Adrenal gland (tissue), 12 donors: ENCODE results near the gene TRAPPC3. TPM values are rescaled to one million over a fixed set of nuclear protein-coding genes. Genes with fewer than 3 reads are reported as not detected.

Source experiments
- DNase-seq, 7 donors: peaks; one replicate each; pipeline ENCODE4 v3.0.0-alpha.2; 2019 to 2020
- H3K27ac ChIP-seq, 5 donors: fragments of 200-600 bp; sonication (generic) in 4 of 5; 1 replicate in 3 of 5; 2 replicates in 2 of 5; pipeline versions ENCODE4 v1.5.1 to v1.8.0; 2016 to 2020; ENCODE audit warnings: mild to moderate bottlenecking in 1 of 5
- H3K27me3 ChIP-seq: fragments of 200-600 bp; 2 replicates; pipeline ENCODE4 v1.8.0; 2021
- H3K36me3 ChIP-seq, 2 donors: fragments of 200-600 bp; replicated peaks in 1 of 2; 1 replicate in 1 of 2; 2 replicates in 1 of 2; pipeline versions ENCODE4 v1.5.1 to v1.8.0; 2018 to 2022
- H3K4me1 ChIP-seq, 2 donors: fragments of 200-600 bp; replicated peaks in 1 of 2; 1 replicate in 1 of 2; 2 replicates in 1 of 2; pipeline versions ENCODE4 v1.5.1 to v1.8.0; 2018 to 2021
- H3K4me3 ChIP-seq, 4 donors: fragments of 200-600 bp; sonication (generic) in 3 of 4; one replicate each; pipeline ENCODE4 v1.5.1; 2016 to 2018
- H3K9me3 ChIP-seq, 3 donors: fragments of 200-600 bp; sonication (generic) in 1 of 3; replicated peaks in 1 of 3; 1 replicate in 2 of 3; 2 replicates in 1 of 3; pipeline versions ENCODE4 v1.5.1 to v1.8.0; 2016 to 2021
- CTCF ChIP-seq, 6 experiments: fragments of 450-650 bp in 4 of 6; fragments of 200-600 bp in 2 of 6; sonication (generic) in 1 of 6; IDR thresholded peaks; 1 replicate in 5 of 6; 2 replicates in 1 of 6; pipeline versions ENCODE4 v1.5.1 to v1.8.0; 2016 to 2021; ENCODE audit warnings: antibody characterized with exemption in 6 of 6, mild to moderate bottlenecking in 2 of 6, moderate library complexity in 1 of 6
- POLR2A ChIP-seq, 2 donors: fragments of 450-650 bp; IDR thresholded peaks; one replicate each; pipeline ENCODE4 v1.6.1; 2017; ENCODE audit warnings: antibody characterized with exemption in 2 of 2, mild to moderate bottlenecking in 2 of 2, moderate library complexity in 1 of 2
- WGBS, 4 donors: extraction: QIAGEN DNeasy Blood & Tissue Kit in 2 of 4; methylation state at CpG; one replicate each; pipeline versions ENCODE4 v1.1.5 to v1.1.7; 2013 to 2017; 5-methylcytosine and 5-hydroxymethylcytosine counted together
- intact Hi-C, 2 donors: fragments of 100-400 bp; cut with DNase I; formaldehyde crosslinking; loops; one replicate each; pipeline versions ENCODE4 v1.14.1 to v1.15.0; 2022 to 2023
- polyA plus RNA-seq, 3 donors: library from polyadenylated mRNA; stranded (reverse); fragments of 200-250 nt in 2 of 3; fragments of 350-450 nt in 1 of 3; fragmentation: Illumina TruSeq in 1 of 3; extraction: RNeasy Lipid Tissue Mini Kit (QIAGEN cat#74804) in 1 of 3; gene quantifications; one replicate each; pipeline ENCODE4 v1.2.3, GENCODE V29; 2013 to 2014
- total RNA-seq, 9 donors: library from RNA; depleted of rRNA in 4 of 9; stranded (reverse); fragments of >200 nt in 4 of 9; fragments of 120-200 nt in 1 of 9; fragmentation: NEBNext Ultra II Directional in 1 of 9; extraction: Animal tissue kit (Norgen Biotek cat#: 25700) in 1 of 9; gene quantifications; one replicate each; pipeline versions ENCODE4 v1.1.0 to v1.2.4, GENCODE V29; 2013 to 2023
- donor health status: healthy with polysubstance abuse.
- donor health status: Bipolar disorder and iron deficiency.
- donor health status: DM: yes; HTN: yes; CAD: no.
- donor health status: DM: no; HTN: no; CAD: no.
- donor health status: DM: no; HTN: no; CAD: no.
- donor health status: DM: yes; HTN: yes; CAD: no.

TRAPPC3 gene
- total and polyA plus RNA-seq, 12 donors, result 54.0 to 182 (median 114) TPM

GRCh38 chr1:36134031-36134430 lies 15.3 kb downstream of the TRAPPC3 start:
- Histone ChIP-seq H3K4me3 (no peak overlapping the region), H3K36me3 (peaks cover 0 to 24% of the 10 kb centered on the region in 2 donors), H3K27ac (peak overlapping the region in 3 of 5 donors; percentile 46 to 89 (median 85)), H3K4me1 (peaks cover 7 to 40% of the 10 kb centered on the region in 2 donors), H3K27me3 (no peaks in the 10 kb centered on the region), H3K9me3 (no peaks in the 10 kb centered on the region)
- TF ChIP-seq POLR2A (IDR thresholded peaks at IDR 0.05) (no peak), CTCF (IDR thresholded peaks at IDR 0.05) (no peak)
- 57 to 74% (median 66%) methylated on average over 6 of the region's 6 CpGs for WGBS, 4 donors
- intact Hi-C loops, result loop anchor here (5.0 kb wide), 1 partner anchor 37 kb away; no protein-coding TSS in a partner anchor
- no peak for DNase-seq

- TF ChIP-seq CTCF (IDR thresholded peaks at IDR 0.05), result no peak
- TF ChIP-seq POLR2A (IDR thresholded peaks at IDR 0.05), result peak in 1 of 2 donors; percentile 73
- Histone ChIP-seq H3K27ac (peak overlapping the region in 3 of 5 donors; percentile 46 to 89 (median 85)), H3K9me3 (no peaks in the 10 kb centered on the region), H3K4me3 (no peak overlapping the region), H3K27me3 (no peaks in the 10 kb centered on the region), H3K36me3 (peaks cover 0 to 21% of the 10 kb centered on the region in 2 donors), H3K4me1 (peaks cover 7 to 39% of the 10 kb centered on the region in 2 donors)
- 27 to 63% (median 37%) methylated on average over 3 of the region's 3 CpGs for WGBS, 4 donors
- DNase-seq, result peak; percentile 94 to 99 (median 98)
- intact Hi-C loops, result loop anchor here (5.0 kb wide), 1 partner anchor 36 kb away; no protein-coding TSS in a partner anchor
Observed at GRCh38 chr1:36133484-36133883, 15.8 kb downstream of the TRAPPC3 start.

- Histone ChIP-seq H3K36me3 (peaks cover 0 to 6% of the 10 kb centered on the region in 2 donors), H3K4me3 (no peak overlapping the region), H3K9me3 (no peaks in the 10 kb centered on the region), H3K27ac (no peak overlapping the region), H3K27me3 (no peaks in the 10 kb centered on the region), H3K4me1 (peaks cover 7 to 35% of the 10 kb centered on the region in 2 donors)
- DNase-seq, result no peak
- no peak for TF ChIP-seq CTCF (IDR thresholded peaks at IDR 0.05)
- no peak for TF ChIP-seq POLR2A (IDR thresholded peaks at IDR 0.05)
- intact Hi-C loops, result loop anchor here (5.0 kb wide), 1 partner anchor 35 kb away; no protein-coding TSS in a partner anchor
- WGBS, 4 donors, result 76 to 88% (median 81%) methylated on average over 3 of the region's 3 CpGs
Observed at GRCh38 chr1:36132029-36132428, 17.3 kb downstream of the TRAPPC3 start.

GRCh38 chr1:36128905-36129206 lies 20.4 kb downstream of the TRAPPC3 start:
- no peaks in the 10 kb centered on the region for H3K9me3 ChIP-seq
- WGBS, 4 donors, result 82 to 90% (median 89%) methylated on average over 3 of the region's 3 CpGs
- TF ChIP-seq POLR2A (IDR thresholded peaks at IDR 0.05), result no peak
- TF ChIP-seq CTCF (IDR thresholded peaks at IDR 0.05), result no peak
- H3K4me1 ChIP-seq, result peaks cover 3 to 16% of the 10 kb centered on the region in 2 donors
- no peak overlapping the region for H3K27ac ChIP-seq
- peaks cover 3% of the 10 kb centered on the region for H3K27me3 ChIP-seq
- H3K4me3 ChIP-seq, result no peak overlapping the region
- DNase-seq, result no peak
- no peaks in the 10 kb centered on the region for H3K36me3 ChIP-seq
- intact Hi-C loops, result no loop called here
